ENCODE results near the gene SHCBP1L. TPM values are rescaled to one million over a fixed set of nuclear protein-coding genes. Genes with fewer than 3 reads are reported as not detected.

Gene SHCBP1L
- total RNA-seq, 2 donors from 2014 or later = not detected

DNA sequence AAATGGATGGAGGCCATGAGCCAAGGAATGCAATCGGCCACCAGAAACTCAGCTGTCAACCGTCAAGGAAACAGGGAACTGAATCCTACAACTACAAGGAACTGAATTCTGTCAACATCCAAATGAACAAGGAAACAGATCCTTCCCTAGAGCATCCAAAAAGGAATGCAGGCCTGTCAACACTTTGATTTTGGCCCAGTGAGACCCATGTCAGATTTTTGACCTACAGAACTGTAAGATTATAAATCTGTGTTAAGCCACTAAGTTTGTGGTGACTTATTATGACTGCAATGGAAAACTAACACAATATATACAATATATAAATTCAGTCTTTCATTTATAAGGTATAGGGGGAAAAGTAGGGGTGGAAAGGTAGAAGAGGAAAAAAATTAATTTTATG is 55.3 kb downstream of the SHCBP1L start:
- H3K36me3 ChIP-seq (replicated peaks in 1 of 2; ENCODE audit: insufficient read depth in 1 of 2, low read depth in 2 of 2) = no peaks in the 10 kb centered on the region
- no peak overlapping the region for H3K4me3 ChIP-seq
- H3K27me3 ChIP-seq = no peaks in the 10 kb centered on the region
- no peaks in the 10 kb centered on the region for H3K4me1 ChIP-seq
- ATAC-seq (no peak), DNase-seq (no peak)
- intact Hi-C loops (cut with DNase I) = no loop called here
- H3K27ac ChIP-seq = no peak overlapping the region
- no peak for TF ChIP-seq POLR2A (IDR thresholded peaks at IDR 0.05)
- TF ChIP-seq, protein P1, sequence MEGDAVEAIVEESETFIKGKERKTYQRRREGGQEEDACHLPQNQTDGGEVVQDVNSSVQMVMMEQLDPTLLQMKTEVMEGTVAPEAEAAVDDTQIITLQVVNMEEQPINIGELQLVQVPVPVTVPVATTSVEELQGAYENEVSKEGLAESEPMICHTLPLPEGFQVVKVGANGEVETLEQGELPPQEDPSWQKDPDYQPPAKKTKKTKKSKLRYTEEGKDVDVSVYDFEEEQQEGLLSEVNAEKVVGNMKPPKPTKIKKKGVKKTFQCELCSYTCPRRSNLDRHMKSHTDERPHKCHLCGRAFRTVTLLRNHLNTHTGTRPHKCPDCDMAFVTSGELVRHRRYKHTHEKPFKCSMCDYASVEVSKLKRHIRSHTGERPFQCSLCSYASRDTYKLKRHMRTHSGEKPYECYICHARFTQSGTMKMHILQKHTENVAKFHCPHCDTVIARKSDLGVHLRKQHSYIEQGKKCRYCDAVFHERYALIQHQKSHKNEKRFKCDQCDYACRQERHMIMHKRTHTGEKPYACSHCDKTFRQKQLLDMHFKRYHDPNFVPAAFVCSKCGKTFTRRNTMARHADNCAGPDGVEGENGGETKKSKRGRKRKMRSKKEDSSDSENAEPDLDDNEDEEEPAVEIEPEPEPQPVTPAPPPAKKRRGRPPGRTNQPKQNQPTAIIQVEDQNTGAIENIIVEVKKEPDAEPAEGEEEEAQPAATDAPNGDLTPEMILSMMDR (IDR thresholded peaks at IDR 0.05) = no peak
- H3K9me3 ChIP-seq = no peaks in the 10 kb centered on the region
- 73 to 91% methylated on average over 2 of the region's 2 CpGs for WGBS, 2 donors

DNA sequence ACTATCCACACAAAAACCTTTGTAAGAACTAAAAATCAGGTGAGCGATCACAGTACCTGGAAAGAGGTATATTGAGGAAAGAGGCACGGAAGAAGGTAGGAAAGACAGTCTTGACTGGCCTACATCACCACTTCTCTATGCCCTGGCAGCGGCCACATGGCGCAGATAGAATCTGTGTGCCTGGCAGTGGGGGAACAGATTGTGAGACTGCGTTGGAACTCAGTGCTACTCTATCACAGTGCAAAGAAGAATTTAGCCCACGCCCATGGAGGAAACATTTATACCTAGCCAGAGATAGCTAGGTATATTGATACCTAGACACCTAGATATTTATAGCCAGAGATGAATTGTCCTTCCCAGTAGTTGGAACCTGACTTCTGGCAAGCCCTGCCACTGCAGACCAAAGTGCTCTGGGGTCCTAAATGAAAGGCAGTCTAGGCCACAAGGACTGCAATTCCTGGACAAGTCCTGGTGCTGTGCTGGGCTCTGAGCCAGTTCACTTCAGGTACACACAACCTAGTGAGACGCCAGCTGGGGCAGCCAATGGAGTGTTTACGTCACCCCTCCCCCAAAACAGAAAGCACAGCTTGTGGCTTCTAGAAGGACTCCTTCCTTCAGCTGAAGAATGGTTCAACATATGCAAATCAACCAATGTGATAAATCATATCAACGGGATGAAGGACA is 61.9 kb downstream of the SHCBP1L start:
- DNase-seq = peak in 3 of 4 donors; percentile 20 to 49 (median 35)

DNA sequence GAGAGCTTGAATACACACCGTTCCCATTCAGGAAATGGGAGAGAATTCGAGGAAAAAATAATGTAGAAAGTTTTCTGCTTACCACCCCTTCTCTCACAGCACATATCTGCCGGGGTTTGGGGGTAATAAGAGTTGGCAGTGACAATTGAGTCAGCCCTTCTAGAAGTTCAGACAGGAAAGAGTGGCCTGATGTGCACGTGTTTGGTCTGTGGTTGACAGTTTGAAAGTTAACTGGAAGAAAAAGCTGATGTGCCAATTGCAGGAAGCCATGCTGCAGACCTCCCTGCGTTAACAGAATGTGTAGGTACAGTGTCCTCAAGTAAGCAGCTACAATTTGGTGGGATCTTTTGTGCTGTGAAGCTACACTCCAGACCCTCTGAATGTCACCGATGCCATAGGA is 63.0 kb downstream of the SHCBP1L start:
- DNase-seq (no peak), ATAC-seq (no peak)
- Histone ChIP-seq H3K4me1 (no peaks in the 10 kb centered on the region), H3K27ac (no peak overlapping the region), H3K27me3 (no peaks in the 10 kb centered on the region), H3K4me3 (no peak overlapping the region), H3K36me3 (replicated peaks in 1 of 2; ENCODE audit: insufficient read depth in 1 of 2, low read depth in 2 of 2) (peaks cover 6 to 22% of the 10 kb centered on the region in 2 donors), H3K9me3 (no peaks in the 10 kb centered on the region)
- intact Hi-C loops (cut with DNase I) = no loop called here
- TF ChIP-seq POLR2A (IDR thresholded peaks at IDR 0.05) = no peak
- TF ChIP-seq, protein P1 (IDR thresholded peaks at IDR 0.05) = no peak
- 64 to 68% methylated on average over 6 of the region's 6 CpGs for WGBS, 2 donors

More for the DNA sequence above, 61.9 kb downstream of the SHCBP1L start:
- peaks cover 6 to 14% of the 10 kb centered on the region in 2 donors for H3K36me3 ChIP-seq (replicated peaks in 1 of 2; ENCODE audit: insufficient read depth in 1 of 2, low read depth in 2 of 2)
- no peak for ATAC-seq
- 73 to 82% methylated on average over 9 of the region's 9 CpGs for WGBS, 2 donors
- H3K4me1 ChIP-seq = no peaks in the 10 kb centered on the region
- no peak overlapping the region for H3K27ac ChIP-seq
- H3K4me3 ChIP-seq = no peak overlapping the region
- no peaks in the 10 kb centered on the region for H3K27me3 ChIP-seq
- TF ChIP-seq, protein P1 (IDR thresholded peaks at IDR 0.05) = no peak
- no peak for TF ChIP-seq POLR2A (IDR thresholded peaks at IDR 0.05)
- no peaks in the 10 kb centered on the region for H3K9me3 ChIP-seq
- intact Hi-C loops (cut with DNase I) = no loop called here

DNA sequence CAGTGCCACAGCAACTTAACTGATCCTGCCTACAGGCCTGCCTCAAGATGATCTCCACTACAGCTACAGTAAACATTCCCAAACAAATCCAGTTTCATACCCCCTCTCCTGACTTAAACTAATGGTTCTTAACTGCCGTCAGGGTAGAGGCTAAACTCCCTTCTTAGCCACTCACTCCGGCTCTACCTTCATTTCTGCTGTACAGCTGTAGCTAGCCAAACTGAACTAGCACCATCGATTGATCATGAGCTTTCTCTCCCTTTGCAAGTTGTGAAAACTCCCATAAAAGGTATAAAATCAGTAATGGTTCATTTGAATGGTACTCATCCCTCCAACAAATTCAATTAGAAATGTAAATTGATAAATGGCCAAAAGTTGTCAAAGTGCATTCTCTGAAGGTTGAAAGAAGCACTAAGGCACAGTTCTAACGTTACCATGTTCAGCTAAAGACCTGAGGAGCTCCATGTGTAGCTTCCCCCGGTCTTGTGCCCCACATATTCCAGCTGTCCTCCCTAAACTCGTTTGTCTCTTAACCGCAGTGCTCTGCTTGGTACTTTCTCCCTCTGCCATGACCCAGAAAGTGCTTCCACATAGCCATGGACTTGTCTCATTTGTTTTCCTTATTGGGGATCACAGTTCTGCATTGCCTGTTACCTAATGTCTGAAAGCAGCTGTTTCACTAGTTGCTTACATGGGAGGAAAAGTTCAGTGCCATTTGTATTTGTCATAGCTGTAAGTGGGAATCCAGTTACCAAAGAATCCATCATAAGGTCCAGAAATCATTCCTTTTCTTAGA is 64.0 kb downstream of the SHCBP1L start:
- no peak for ATAC-seq

More for the DNA sequence above, 64.0 kb downstream of the SHCBP1L start:
- TF ChIP-seq, protein P1 (IDR thresholded peaks at IDR 0.05) = no peak
- H3K9me3 ChIP-seq = no peaks in the 10 kb centered on the region
- no peaks in the 10 kb centered on the region for H3K4me1 ChIP-seq
- peaks cover 6 to 31% of the 10 kb centered on the region in 2 donors for H3K36me3 ChIP-seq (replicated peaks in 1 of 2; ENCODE audit: insufficient read depth in 1 of 2, low read depth in 2 of 2)
- no peak overlapping the region for H3K4me3 ChIP-seq
- WGBS, 2 donors = 81 to 87% methylated on average over 7 of the region's 7 CpGs
- H3K27ac ChIP-seq = no peak overlapping the region
- no peak for DNase-seq
- intact Hi-C loops (cut with DNase I) = no loop called here
- no peaks in the 10 kb centered on the region for H3K27me3 ChIP-seq
